Urinary bladder (tissue), 4 donors: Measurements from ENCODE around the gene SUN2. TPM values are rescaled to one million over a fixed set of nuclear protein-coding genes. Genes with fewer than 3 reads are reported as not detected.
"Not testable (repeated sequence)": the region's sequence is repeated elsewhere in the genome, so short reads cannot be mapped to it uniquely, and the experiment has no call there.

Experiments used
- DNase-seq: peaks from one replicate; pipeline ENCODE4 v3.0.0-alpha.2; 2015; ENCODE audit errors: extremely low spot score
- H3K27ac ChIP-seq: one replicate; pipeline ENCODE4 v1.5.1; 2013; ENCODE audit warnings: low read depth, mild to moderate bottlenecking, moderate library complexity
- H3K36me3 ChIP-seq: one replicate; pipeline ENCODE4 v1.6.1; 2013; ENCODE audit warnings: mild to moderate bottlenecking, moderate library complexity; ENCODE audit not compliant: insufficient read depth
- H3K4me1 ChIP-seq: one replicate; pipeline ENCODE4 v1.6.1; 2013; ENCODE audit warnings: mild to moderate bottlenecking, moderate library complexity; ENCODE audit not compliant: insufficient read depth
- H3K4me3 ChIP-seq: one replicate; pipeline ENCODE4 v1.5.1; 2013; ENCODE audit warnings: low read depth, low read length
- WGBS: extraction: QIAGEN DNeasy Blood & Tissue Kit; methylation state at CpG from one replicate; pipeline ENCODE4 v1.1.7; 2013; 5-methylcytosine and 5-hydroxymethylcytosine counted together
- polyA plus RNA-seq: library from polyadenylated mRNA; stranded (reverse); fragments of 200-250 nt; gene quantifications from one replicate; pipeline ENCODE4 v1.2.3, GENCODE V29; 2013
- total RNA-seq: library from RNA; depleted of rRNA; stranded (reverse); fragments of >200 nt; gene quantifications from one replicate; pipeline ENCODE4 v1.2.3, GENCODE V29; 2014
- donor health status: healthy with polysubstance abuse.
- donor health status: healthy.

SUN2 gene
- total RNA-seq (59.7 TPM), polyA plus RNA-seq (271 TPM)

DNA sequence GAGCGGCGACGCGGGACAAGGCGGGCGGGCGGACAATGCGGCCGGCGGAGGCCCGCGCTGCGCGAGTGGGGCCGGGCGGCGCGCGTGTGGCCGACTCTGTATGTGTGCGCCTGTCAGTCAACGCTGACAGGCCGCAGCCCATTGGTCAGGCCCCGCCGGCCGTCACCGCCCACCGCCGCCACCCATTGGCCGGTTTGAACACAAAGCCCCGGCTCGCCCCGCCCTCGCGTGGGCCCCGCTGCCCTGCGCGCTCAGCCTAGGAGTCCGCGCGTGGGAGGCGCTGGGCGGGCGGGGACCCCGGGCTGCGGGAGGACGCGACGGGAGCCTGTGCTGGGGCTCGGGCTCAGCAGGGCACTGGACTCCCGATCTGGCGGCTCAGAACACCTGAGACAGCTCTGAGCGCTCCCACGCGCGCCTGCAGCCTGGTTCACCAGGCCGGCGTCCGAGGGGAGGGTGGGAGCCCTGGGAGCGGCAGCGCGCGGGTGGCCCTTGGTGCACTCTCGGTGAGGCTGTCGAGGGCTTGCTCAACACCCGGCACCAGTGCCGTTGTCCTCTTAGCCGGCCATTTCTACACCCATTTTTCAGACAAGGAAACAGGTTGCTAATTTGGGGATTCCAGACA lies at the start of gene SUN2:
TSS of gene SUN2 (minus strand) at position 88 of the 622 bp plus-strand sequence. CDS start 3,370 bp downstream, outside the sequence.
- WGBS, result under 1% methylated on average over 68 of the region's 68 CpGs
- Histone ChIP-seq H3K36me3 (no peaks in the 10 kb centered on the region), H3K4me1 (no peaks in the 10 kb centered on the region), H3K27ac (peak within 1 kb of the TSS; percentile 97), H3K4me3 (peak within 1 kb of the TSS; percentile 88)
- peak; percentile 63 for DNase-seq

DNA sequence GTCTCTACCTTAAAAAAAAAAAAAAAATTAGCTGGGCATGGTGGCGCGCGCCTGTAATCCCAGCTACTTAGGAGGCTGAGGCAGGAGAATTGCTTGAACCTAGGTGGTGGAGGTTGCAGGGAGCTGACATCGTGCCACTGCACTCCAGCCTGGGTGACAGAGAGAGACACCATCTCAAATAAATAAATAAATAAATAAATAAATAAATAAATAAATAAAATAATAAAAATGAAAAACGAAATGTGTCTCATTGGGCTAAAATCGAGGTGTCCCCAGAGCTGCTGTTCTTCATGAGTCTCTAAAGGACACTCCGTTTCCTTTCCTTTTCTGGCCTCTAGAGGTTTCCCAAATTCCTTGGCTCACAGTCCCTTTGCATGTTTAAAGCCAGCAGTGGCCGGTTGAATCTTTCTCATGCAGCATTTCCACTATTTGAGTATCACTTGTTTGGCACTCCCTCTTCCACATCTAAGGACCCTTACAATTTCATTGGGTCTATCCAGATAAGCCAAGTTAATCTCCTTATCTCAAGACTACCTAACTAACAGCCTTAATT lies 49.3 kb upstream of the SUN2 start:
- WGBS, result 76% methylated on average over 8 of the region's 8 CpGs
- H3K4me3 ChIP-seq, DNase-seq: not testable (repeated sequence)

DNA sequence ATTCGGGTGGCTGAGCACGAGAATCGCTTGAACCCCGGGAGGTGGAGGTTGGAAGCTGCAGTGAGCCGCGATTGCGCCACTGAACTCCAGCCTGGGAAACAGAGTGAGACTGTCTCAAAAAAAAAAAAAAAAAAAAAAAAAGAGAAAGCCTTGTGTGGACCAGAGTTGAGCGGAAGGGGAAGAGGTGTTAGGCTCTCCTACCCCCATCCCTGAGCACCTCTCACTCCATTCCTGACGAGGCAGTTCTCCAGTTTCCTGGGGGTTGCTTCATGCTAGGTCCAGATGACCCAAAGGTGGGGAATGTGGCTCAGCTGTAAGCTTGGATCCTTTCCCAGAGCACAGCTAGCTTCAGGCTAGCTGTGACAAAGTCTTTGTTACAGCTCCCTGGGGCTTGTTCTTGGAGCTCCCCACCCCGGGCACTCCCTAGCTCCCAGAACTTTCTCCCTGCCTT lies 46.9 kb upstream of the SUN2 start:
- no peaks in the 10 kb centered on the region for H3K4me1 ChIP-seq
- no peak overlapping the region for H3K27ac ChIP-seq
- no peak for DNase-seq
- WGBS, result 29% methylated on average over 10 of the region's 10 CpGs
- no peaks in the 10 kb centered on the region for H3K36me3 ChIP-seq
- H3K4me3 ChIP-seq, result no peak overlapping the region

More for the DNA sequence above, 49.3 kb upstream of the SUN2 start:
- not testable (repeated sequence) for H3K4me1 ChIP-seq, H3K27ac ChIP-seq, H3K36me3 ChIP-seq

GRCh38 chr22:38799265-38800002 lies 43.6 kb upstream of the SUN2 start:
- WGBS, result 77% methylated on average over 6 of the region's 6 CpGs
- Histone ChIP-seq H3K27ac (no peak overlapping the region), H3K4me1 (no peaks in the 10 kb centered on the region), H3K36me3 (no peaks in the 10 kb centered on the region), H3K4me3 (no peak overlapping the region)
- DNase-seq, result no peak

- WGBS, result 76% methylated on average over 5 of the region's 5 CpGs
Measured at GRCh38 chr22:38798496-38798895, 42.7 kb upstream of the SUN2 start.

GRCh38 chr22:38796262-38796957 lies 40.6 kb upstream of the SUN2 start:
- Histone ChIP-seq H3K36me3 (no peaks in the 10 kb centered on the region), H3K4me3 (no peak overlapping the region), H3K27ac (no peak overlapping the region), H3K4me1 (no peaks in the 10 kb centered on the region)
- DNase-seq, result no peak
- WGBS, result 82% methylated on average over 12 of the region's 12 CpGs

More at GRCh38 chr22:38798496-38798895, 42.7 kb upstream of the SUN2 start:
- no peaks in the 10 kb centered on the region for H3K4me1 ChIP-seq
- DNase-seq, result no peak
- H3K4me3 ChIP-seq, result no peak overlapping the region
- no peak overlapping the region for H3K27ac ChIP-seq
- no peaks in the 10 kb centered on the region for H3K36me3 ChIP-seq

DNA sequence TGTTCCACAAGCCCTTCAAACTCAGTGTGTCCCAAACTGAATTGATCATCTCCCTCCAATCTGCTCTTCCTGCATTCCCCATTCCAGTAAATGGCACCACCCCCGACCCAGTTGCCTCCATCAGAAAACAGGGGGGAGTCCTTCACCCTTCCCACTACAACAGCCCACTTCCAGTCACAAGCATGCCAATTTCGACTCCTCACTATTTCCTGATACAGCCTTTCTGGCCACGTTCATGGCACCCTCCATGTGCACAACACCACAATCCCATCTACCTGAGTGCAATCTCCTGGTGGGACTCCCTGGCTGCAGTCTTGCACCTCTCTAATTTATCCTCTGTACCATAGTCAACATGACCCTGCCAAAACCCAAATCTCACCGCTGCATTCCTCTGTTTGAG lies 39.8 kb upstream of the SUN2 start:
- H3K4me1 ChIP-seq, result no peaks in the 10 kb centered on the region
- H3K4me3 ChIP-seq, result no peak overlapping the region
- 70% methylated on average over 4 of the region's 4 CpGs for WGBS
- no peak for DNase-seq
- H3K36me3 ChIP-seq, result no peaks in the 10 kb centered on the region
- H3K27ac ChIP-seq, result no peak overlapping the region

DNA sequence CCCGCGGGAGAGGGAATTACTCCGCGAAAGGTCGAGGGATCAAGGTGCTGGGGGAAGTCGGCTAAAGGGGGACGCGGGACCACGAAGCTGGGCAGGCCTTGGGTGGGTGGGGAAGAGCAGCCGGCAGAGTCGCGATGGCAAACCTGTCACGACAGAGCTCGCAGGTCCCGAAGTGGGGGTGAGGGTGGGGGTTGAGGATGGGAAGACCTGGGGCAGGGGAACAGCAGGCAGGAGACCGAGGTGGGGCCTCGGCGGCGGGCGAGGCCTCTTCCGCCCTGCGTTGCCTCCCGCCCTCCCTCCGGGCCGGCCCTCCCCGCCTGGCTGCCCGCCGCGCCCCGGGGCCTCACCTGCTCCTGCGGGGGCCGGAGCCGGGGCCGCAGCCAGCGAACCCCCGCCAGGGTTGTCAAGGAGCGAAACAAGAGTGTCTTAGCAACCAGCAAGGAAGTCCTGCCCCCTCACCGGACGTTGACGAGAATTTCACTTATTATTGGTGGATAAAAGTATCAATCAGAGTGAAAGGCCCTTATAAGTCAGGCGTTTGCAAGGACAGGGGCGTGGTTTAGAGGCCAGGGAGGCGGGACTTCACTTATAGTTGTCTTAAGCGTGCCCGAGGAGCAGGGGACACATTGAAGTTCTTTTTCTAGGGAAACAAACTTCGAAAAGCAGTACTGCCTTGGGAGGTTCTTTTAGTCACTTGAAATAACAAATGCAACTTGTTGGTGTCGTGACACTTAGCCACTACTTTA lies 38.1 kb upstream of the SUN2 start, which contains the start of gene DNAL4:
TSS of gene DNAL4 (minus strand) at position 423 of the 746 bp plus-strand sequence. CDS start 11,412 bp downstream, outside the sequence.
- peak within 1 kb of the TSS; percentile 87 for H3K27ac ChIP-seq
- H3K36me3 ChIP-seq, result no peaks in the 10 kb centered on the region
- H3K4me1 ChIP-seq, result no peaks in the 10 kb centered on the region
- DNase-seq, result peak; percentile 98
- WGBS, result under 1% methylated on average over 47 of the region's 47 CpGs
- peak within 1 kb of the TSS; percentile 89 for H3K4me3 ChIP-seq

DNA sequence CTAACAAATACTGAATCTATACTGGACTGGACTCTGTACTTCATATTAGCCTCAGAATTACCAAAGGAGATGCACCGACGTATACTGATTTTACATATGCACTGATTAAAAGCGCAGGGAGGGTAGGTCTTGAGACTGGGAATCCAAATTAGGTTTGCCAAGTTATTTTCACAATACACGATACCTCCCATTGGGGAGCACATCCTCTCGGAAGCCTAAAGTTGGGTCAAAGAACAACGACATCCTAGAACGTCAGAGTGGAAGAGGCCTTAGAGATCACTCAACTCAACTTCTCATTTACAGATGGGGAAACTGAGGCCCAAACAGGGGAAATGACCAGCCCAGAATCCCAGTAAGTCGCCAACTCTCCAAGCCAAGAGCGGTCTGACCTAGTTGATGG lies 37.5 kb upstream of the SUN2 start:
- no peak for DNase-seq
- no peaks in the 10 kb centered on the region for H3K36me3 ChIP-seq
- 25% methylated on average over 9 of the region's 9 CpGs for WGBS
- peak overlapping the region; percentile 89 for H3K4me3 ChIP-seq
- no peaks in the 10 kb centered on the region for H3K4me1 ChIP-seq
- H3K27ac ChIP-seq, result peak overlapping the region; percentile 87

DNA sequence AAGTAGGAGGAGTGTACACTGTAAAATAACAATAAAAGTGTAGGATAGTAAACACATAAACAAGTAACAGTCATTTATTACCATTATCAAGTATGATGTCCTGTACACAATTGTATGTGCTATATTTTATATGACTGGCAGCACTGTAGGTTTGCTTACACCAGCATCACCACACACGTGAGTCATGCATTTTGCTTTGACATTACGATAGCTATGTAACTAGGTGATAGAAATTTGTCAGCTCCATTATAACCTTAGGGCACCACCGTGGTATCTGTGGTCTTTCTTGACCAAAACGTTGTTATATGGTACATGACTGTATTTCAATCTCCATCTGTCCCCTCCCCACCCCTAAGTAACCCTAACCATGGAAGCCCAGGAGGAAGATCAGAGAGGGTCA lies 37.0 kb upstream of the SUN2 start:
- 69% methylated on average over 4 of the region's 4 CpGs for WGBS
- Histone ChIP-seq H3K4me3 (no peak overlapping the region), H3K36me3 (no peaks in the 10 kb centered on the region), H3K4me1 (no peaks in the 10 kb centered on the region), H3K27ac (no peak overlapping the region)
- DNase-seq, result no peak

- H3K4me1 ChIP-seq, result no peaks in the 10 kb centered on the region
- no peak overlapping the region for H3K4me3 ChIP-seq
- no peaks in the 10 kb centered on the region for H3K36me3 ChIP-seq
- no peak for DNase-seq
- H3K27ac ChIP-seq, result no peak overlapping the region
- 91% methylated on average over 4 of the region's 4 CpGs for WGBS
Measured at GRCh38 chr22:38789606-38790005, 33.8 kb upstream of the SUN2 start.

DNA sequence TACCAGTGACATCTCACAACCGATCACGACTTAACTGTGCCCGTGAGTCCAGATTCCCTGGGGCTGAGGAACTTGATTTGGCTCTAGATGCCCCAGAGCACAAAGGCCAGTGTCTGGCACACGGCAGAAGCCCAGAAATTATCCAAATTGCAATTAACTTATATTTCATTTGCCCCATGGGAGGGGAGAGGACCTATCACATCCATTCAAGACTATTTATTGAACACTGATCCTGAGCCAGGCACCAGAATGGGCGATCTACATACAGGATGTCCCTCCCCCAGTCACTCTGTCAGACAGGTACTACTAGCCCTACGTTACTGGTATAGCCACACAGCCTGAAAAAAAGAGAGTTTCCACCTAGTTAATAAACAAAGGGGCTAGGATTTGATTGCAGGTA lies 33.0 kb upstream of the SUN2 start:
- no peak for DNase-seq
- WGBS, result 68% methylated on average over 6 of the region's 6 CpGs
- Histone ChIP-seq H3K36me3 (no peaks in the 10 kb centered on the region), H3K27ac (peak overlapping the region; percentile 42), H3K4me3 (no peak overlapping the region), H3K4me1 (no peaks in the 10 kb centered on the region)
